Globus pallidus (tissue), 1 donor: Measurements from ENCODE around the gene CRK.
"Not testable (repeated sequence)": the region's sequence is repeated elsewhere in the genome, so short reads cannot be mapped to it uniquely, and the experiment has no call there.

Experiments
- DNase-seq: peaks from one replicate; pipeline ENCODE4 v3.0.0-alpha.2; 2015; ENCODE audit warnings: low spot score

CRK gene

DNA sequence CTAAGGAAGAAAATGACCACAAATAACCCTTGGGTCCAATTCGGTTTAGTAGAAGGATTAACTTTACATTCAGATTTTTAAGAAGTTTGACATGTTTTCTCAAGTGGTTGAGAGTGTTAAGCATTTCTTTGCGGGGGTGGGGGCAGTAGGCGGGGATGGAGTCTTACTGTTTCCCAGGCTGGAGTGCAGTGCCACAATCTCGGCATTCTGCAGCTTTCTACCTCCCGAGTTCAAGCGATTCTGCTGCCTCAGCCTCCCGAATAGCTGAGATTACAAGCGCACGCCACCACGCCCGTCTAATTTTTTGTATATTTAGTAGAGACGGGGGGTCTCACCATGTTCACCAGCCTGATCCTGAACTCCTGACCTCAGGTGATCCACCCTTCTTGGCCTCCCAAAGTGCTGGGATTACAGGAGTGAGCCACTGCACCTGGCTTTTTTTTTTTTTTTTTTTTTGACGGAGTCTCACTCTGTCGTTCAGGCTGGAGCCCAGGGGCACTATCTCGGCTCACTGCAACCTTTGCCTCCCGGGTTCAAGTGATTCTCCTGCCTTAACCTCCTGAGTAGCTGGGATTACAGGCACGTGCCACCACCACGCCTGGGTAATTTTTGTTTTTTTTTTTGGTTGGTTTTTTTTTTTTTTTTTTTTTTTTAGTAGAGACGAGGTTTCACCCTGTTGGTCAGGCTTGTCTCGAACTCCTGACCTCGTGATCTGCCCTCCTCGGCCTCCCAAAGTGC lies 68.4 kb downstream of the CRK start:
- DNase-seq = not testable (repeated sequence)

DNA sequence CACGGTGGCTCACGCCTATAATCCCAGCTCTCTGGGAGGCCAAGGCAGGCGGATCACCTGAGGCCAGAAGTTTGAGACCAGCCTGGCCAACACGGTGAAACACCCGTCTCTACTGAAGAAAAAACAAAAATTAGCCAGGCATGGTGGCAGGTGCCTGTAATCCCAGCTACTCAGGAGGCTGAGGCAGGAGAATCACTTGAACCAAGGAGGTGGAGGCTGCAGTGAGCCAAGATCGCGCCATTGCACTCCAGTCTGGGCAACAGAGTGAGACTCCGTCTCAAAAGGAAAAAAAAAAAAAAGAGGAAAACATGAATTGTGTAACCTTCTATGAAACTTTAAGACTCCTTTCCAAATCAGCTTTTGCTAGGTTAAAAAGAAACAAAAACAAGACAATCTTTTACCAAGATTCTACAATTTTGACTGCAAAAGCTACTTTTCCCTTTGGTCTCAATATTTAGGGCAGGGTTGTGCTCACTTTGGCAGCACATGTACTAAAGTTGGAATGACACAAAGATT lies 69.3 kb downstream of the CRK start:
- not testable (repeated sequence) for DNase-seq

DNA sequence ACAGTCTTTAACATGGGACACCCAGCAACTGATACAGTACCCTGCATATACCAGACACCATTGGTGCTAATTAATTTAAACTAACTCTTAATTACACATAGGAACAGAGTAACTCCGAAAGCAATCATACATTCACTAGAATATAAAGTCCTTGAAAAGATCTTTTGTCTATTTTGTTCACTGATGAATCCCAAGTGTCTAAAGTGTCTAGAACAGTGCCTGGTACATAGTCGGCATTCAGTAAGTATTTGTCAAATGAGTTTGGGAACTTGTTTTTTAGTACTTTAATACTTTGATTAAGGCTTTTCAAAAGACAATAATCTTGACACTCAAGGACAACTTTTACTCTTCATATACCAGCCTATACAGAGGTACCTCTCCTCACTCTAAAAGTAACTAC lies 69.8 kb downstream of the CRK start:
- DNase-seq = no peak

DNA sequence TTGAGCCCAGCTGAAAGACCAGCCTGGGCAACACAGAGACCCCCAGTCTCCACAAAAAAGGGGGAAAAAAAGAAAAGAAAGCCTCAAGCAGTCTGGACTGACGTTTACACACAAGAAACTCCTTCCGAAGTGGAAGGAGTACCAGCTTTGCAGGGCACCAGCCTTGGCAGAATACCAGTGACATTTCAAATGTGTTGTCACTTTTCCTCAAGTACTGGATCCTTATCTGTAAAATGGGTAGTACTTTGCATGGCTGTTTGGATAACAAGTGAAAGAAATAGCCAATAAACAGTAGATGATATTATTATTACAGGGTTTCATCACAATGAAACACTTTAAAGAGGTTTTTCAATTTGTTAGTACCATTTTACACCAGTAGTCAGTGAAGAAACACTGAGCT lies 70.2 kb downstream of the CRK start:
- no peak for DNase-seq

DNA sequence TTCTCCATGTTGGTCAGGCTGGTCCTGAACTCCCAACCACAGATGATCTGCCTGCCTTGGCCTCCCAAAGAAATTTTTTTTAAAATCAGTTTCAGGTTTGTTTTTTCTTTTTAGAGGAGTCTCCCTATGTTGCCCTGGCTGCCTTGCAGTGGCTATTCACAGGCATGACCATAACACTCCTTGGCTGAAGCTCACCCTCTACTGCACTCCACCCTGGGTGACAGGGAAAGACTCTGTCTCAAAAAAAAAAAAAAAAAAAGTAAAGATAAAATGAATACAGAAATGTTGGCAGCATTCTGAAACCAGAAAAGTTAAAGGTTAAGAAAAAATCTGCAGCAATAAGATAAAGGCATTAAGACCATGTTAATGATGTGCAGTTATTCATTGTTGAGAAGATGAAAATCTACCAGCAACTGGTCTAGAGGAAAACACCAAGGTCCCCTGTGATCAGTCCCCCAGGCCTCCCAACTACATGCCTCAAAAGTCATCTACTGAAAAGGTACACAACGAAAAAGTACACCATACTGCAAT lies 71.1 kb downstream of the CRK start:
- no peak for DNase-seq

DNA sequence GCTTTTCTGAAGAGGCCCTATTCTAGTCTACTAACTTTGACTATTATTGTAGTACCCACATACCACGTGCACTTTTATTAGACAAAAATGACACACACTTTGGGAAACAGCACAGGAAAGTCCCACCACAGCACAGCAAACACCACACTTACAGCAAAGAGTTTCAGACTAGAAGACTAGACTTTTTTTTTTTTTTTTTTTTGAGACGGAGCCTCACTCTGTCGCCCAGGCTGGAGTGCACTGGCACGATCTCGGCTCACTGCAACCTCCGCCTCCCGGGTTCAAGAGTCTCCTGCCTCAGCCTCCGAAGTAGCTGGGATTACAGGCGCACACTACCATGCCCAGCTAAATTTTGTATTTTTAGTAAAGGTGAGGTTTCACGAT lies 76.1 kb downstream of the CRK start:
- DNase-seq = no peak

DNA sequence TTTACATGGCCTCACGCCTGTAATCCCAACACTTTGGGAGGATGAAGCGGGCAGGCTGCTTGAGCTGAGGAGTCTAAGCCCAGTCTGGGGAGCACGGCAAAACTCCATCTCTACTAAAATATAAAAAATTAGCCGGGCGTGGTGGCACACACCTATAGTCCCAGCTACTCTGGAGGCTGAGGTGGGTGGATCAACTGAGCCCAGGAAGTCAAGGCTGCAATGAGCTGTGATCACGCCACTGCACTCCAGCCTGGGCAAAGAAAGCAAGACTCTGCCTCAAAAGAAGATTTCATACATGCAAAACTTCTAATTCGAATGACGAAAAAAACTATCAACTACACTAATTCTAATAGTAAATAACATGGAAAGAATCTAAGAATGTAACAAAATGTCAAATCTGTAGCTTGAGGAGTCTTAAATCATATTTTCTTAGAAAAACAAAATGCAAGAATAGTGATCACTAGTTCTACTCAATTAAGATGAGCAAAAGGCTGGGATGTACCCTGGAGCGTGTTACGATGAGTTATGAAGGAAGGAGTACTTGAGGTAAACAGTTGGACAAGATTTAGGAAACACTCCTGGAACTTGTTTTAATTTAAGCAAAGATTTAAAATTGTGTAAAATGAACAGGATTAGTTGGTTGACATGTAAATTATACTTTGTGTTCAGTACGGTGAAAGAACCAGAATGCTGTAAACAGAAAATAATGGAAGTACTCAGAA lies 76.7 kb downstream of the CRK start:
- peak; percentile 26 for DNase-seq

DNA sequence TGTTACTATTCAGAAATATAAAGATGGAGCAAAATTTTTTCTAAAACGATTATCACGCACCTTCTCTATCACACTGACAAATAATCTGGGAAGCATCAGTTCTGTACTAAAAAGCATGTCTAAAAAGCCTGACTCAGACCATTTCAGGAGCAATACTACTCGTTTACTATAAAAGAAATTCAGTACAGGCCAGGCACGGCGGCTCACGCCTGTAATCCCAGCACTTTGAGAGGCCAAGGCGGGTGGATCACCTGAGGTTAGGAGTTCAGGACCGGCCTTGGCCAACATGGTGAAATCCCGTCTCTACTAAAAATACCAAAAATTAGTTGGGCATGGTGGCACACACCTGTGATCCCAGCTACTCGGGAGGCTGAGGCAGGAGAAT lies 77.6 kb downstream of the CRK start:
- not testable (repeated sequence) for DNase-seq

DNA sequence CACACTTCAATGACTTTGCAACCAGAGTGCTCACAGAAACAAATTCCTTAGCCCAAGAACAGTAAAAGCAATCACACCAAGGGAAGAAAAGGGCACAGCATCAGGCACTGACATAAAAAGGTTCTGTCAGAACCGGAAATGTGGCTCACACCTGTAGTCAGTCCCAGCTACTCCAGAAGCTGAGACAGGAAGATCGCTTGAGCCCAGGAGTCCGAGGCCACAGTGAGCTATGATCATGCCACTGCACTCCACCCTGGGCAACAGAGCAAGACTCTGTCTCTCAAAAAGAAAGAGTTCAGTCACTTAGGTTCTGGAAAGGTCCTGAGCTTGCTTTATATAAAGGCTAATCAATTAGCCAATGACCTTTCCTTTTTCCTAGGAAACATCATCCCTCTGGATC lies 78.7 kb downstream of the CRK start:
- DNase-seq = no peak

DNA sequence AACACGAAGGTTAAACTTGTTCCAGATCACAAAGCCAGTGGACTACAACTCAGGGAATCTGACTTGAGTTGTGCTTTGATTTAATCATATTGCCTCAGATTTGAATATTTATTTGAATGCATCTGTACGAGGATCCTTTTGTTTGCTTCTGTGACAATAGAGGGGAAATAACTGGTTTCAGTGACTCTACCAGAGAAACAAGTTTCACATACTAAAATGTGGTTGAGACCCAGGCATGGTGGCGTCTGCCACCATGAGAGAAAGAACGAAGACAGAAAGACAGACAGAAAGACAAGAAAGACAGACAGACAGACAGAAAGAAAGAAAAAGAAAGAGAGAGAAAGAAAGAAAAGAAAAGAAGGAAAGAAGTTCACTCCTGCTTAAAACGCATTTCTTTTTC lies 80.0 kb downstream of the CRK start:
- no peak for DNase-seq

DNA sequence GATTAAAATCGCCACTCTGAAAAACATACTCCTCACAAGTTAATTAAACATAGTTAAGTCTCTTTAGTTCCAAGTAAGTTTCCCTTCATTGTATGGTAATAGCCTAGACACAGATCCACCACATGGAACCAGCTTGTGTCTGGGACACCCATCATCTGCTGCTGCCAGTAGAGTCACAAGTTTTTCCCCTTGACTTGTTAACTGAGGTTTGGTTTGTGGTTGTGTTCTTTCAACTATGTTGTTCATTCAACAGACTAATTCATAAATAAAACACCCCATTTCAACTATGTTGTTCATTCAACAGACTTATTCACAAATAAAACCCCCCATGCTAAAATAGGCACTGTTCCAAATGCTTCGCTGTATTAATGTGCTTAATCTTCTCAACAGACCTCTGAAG lies 80.4 kb downstream of the CRK start:
- no peak for DNase-seq

DNA sequence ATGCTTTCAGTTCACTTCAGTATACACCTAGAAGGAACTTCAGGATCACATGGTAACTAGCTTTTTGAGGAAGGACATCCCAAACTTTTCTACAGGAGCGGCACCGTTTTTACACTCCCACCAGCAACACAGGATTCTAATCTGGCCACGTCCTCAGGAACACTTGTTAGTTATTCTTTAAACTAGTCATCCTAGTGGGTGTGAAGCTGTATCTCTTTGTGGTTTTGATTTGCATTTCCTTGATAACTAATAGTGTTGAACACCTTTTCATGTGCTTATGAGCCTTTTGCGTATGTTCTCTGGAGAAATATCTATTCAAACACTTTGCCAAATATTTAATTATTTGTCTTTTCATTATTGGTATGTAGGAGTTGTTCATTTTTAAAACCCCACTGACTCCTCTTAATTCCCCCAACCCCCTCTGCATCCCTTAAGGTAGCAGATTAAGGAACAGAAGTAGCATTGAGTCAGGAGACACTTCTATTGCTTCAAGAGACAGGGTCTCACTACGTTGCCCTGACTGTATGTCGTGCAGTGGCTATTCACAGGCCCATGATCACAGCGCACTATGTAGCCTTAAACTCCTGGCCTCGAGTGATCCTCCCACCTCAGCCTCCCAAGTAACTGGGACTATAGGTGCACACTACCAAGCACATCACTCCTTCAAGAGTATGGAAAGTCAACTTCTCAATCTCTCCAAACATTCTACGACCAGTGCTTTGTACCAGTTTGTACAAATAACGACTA lies 81.4 kb downstream of the CRK start:
- no peak for DNase-seq

DNA sequence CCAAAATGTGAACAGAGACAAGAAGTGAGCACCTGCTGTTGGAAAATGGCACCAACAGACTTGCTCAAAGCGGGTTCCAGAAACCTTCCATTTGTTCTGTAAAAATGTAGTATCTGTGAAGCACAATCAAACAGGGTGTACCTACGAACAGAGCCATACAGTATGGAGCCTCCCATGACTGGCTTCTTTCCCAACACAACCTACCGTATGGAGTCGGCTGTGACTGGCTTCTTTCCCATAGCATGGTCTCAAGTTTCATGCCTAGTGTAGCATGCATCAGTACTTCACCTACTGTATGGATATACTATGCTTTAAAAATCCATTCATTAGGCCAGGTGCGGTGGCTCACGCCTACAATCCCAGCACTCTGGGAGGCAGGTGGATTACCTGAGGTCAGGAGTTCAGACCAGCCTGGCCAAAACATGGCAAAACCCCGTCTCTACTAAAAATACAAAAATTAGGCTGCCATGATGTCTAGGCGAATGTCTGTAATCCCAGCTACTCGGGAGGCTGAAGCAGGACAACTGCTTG lies 82.3 kb downstream of the CRK start:
- no peak for DNase-seq

DNA sequence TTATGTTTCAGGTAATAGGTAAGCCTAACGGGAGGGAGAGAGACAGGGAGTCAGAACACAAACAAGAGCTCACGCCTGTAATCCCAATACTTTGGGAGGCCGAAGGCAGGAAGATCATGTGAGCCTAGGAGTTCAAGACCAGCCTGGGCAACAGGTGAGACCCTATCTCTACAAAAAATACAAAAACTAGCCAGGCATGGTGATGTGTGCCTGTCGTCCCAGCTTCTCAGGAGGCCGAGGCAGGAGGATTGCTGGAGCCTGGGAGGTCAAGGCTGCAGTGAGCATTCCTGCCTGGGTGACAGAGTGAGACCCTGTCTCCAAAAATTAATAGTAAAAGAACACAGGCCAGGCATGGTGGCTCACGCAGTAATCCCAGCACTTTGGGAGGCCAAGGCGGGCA lies 83.4 kb downstream of the CRK start:
- DNase-seq = no peak

DNA sequence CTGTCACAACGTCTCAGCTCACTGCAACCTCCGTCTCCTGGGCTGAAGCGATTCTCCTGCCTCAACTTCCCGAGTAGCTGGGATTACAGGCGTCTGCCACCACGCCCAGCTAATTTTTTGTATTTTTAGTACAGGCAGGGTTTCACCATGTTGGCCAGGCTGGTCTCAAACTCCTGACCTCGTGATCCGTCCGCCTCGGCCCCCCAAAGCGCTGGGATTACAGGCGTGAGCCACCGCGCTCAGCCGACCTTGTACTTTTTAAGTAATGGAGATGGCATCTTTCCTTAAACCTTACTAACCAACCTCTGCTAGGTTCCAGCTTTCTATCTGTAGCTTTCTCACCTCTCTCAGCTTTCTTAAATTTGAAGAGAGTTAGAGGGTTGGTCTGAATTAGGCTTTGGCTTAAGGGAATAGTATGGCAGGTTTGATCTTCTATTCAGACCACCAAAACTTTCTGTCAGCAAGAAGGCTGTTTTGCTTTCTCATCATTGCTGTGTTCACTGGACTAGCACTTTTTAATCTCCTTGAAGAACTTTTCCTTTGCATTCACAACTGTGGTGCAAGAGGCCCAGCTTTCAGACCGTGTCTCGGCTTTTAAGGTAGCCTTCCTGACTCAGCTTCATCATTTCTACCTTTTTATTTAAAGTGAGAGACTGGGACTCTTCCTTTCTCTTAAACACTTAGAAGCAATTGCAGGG lies 84.0 kb downstream of the CRK start:
- no peak for DNase-seq
